Measurements from ENCODE around the gene GAK.
A peak's percentile ranks its signal among the peaks of the same experiment; 100 is the strongest.

Gene GAK

DNA sequence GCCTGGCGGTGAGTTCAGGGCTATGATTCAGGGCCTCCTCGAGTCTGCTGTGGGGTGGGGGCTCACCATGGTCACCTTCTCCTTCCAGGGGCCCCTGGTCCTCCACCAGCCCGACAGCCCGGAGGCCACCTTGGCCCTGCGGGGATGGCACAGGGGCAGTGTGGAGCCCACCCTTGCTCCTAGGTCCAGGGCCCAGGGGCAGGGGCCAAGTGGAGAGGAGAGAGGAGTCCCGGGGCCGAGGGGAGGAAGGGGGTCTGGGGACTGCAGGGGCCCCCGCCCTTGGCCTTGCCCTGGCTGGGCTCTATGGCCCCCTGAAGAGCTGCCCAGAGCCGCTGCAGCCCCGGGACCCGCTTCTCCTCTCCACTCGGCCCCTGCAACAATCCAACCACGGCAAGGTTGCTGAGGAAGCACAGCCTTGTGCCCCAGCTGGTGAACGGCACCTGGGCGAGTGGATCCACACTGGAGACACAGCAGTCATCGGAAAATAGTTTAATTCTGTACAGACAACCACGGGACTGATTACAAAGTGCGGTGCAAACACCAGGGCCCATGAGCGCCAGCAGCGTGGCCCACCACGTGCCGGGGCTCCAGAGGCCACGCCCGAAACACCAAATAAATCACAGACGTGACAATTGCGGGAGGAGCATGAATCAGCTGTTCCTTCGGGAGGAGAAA, 83.2 kb downstream of the GAK start:
- ATAC-seq (no peak), DNase-seq (no peak)
- Mint-ChIP-seq H3K27me3 (no peaks in the 10 kb centered on the region), H3K4me1 (no peaks in the 10 kb centered on the region), H3K4me3 (no peak overlapping the region), H3K9me3 (no peaks in the 10 kb centered on the region), H3K36me3 (ENCODE audit: low read depth) (peaks cover 6% of the 10 kb centered on the region), H3K27ac (no peak overlapping the region)

DNA sequence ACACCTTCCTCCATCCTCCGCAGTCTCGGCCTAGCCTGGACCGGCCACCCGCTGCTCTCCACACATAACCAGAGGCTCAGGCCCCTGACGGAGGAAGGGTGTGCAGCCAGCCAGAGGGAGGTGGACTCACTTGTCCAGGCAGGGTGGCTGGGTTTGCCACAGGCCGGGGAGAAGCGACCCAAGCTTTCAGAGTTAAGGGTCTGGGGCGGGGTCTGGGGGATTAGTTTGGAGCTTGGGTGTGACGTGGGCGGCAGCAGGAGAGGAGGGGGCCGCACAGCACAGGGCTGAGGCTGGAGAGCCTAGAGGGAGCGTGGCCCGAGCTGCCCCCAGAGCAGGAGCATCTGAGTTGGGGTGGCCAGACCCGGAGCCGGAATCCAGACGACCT, 83.8 kb downstream of the GAK start:
- Mint-ChIP-seq H3K4me3 (no peak overlapping the region), H3K36me3 (ENCODE audit: low read depth) (peaks cover 6% of the 10 kb centered on the region), H3K27me3 (no peaks in the 10 kb centered on the region), H3K4me1 (no peaks in the 10 kb centered on the region), H3K9me3 (no peaks in the 10 kb centered on the region), H3K27ac (no peak overlapping the region)
- no peak for DNase-seq
- no peak for ATAC-seq

DNA sequence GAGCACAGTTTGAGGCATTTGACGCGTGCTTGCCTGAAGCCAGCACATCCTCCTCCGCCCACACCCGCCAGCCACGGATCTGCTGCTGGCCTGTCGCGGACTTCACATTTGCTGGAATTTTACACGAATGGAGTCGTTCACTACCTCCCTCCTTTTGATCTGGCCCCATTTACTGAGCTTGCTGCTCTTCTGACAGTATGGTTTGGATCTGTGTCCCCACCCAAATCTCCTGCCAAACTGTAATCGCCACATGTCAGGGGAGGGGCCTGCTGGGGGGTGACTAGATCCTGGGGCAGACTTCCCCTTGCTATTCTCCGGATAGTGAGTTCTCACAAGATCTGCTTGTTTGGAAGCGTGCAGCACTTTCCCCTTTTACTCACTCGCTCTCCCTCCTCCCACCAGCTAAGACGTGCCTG, 86.3 kb downstream of the GAK start:
- ATAC-seq (no peak), DNase-seq (no peak)
- H3K27ac Mint-ChIP-seq: no peak overlapping the region

DNA sequence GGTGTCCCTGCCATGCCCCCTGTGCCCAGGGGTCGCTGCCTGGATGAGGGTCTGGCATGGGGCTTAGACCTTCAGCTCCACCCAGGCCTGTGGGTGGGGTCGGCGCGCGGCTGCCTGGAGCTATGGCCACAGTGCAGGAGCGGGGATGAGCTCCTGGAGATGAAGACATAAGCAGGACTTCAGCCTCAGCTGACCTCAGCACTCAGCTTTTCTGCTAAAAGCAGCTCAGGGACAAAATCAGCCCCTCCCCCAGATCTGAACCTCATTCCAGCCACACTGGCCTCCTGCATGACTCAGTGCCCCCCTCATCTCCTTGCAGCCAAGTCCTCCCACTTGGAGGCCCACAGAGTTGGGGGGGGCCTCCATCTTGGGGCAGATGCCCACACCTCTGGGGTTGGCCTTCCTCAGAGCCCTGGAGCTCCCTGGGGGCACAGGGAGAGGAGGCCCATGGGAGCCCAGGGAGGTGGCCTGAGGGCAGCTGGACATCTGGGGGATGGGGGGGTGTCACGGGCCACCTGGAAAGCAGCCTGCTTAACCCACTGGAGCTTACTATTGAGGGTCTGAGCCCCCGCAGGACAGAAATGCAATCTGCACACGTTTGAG, 86.8 kb downstream of the GAK start:
- Mint-ChIP-seq H3K27ac (no peak overlapping the region), H3K4me1 (no peaks in the 10 kb centered on the region), H3K4me3 (no peak overlapping the region), H3K9me3 (no peaks in the 10 kb centered on the region), H3K36me3 (ENCODE audit: low read depth) (peaks cover 18% of the 10 kb centered on the region), H3K27me3 (no peaks in the 10 kb centered on the region)
- no peak for DNase-seq
- no peak for ATAC-seq

More for the DNA sequence above, 86.3 kb downstream of the GAK start:
- Mint-ChIP-seq H3K4me1 (no peaks in the 10 kb centered on the region), H3K9me3 (no peaks in the 10 kb centered on the region), H3K4me3 (no peak overlapping the region), H3K36me3 (ENCODE audit: low read depth) (peaks cover 15% of the 10 kb centered on the region), H3K27me3 (no peaks in the 10 kb centered on the region)

DNA sequence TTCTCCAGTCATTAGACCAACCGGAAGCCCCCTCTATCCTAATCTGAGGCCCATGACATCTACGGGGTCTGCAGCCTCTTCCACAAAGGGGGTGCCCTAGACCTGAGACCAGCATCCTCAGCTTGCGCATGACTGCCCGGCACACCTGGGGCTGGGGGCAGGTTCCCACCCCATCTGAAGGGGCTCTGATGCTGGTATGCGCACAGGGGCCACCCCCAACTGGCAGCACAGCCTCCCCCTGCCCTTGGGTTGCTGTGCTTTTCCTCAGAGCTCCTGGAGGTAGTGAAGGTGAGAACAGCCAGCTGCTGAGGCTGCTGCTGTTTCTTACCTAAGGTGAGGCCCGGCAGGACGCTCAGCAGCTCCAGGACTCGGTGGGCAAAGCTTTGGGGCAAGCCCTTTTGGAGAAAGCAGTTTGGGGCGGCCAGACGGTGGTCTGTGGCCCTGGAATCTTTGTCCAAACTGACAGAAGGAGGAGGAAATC, 87.3 kb downstream of the GAK start:
- H3K4me3 Mint-ChIP-seq: no peak overlapping the region
- no peaks in the 10 kb centered on the region for H3K9me3 Mint-ChIP-seq
- peaks cover 18% of the 10 kb centered on the region for H3K36me3 Mint-ChIP-seq (ENCODE audit: low read depth)
- H3K4me1 Mint-ChIP-seq: peaks cover 3% of the 10 kb centered on the region
- ATAC-seq (no peak), DNase-seq (no peak)
- no peaks in the 10 kb centered on the region for H3K27me3 Mint-ChIP-seq
- no peak overlapping the region for H3K27ac Mint-ChIP-seq

DNA sequence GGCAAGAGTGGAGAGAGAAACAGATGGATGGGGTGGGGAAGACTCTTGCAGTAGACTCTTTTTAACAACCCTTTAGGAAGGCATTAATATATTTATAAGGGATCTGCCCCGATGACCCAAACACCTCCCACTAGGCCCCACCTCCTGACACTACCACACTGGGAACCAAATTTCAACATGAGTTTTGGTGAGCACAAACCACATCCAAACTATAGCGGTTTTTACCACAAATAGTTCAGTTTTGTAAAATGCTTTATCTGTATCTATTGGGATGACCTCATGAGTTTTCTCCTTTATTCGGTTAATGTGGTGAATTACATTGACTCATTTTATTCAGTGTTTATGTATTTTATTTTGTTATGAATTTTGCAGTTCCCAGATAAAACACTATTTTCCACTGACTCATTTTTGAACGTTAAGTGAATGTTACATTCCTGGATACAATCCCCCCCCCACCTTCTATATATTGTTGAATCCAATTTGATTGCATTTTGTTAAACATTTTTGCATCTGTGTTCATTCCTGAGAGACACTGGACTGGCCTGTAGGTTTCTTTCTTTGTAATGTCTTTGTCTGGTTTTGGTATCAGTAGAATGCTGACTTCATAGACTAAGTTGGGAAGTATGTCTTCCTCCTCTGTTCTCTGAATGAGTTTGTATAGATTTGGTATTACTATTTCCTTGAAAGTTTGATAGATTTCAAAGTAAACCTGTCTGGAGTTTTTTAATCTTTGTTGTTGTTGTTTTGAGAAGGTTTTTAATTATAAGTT, 92.3 kb downstream of the GAK start:
- Mint-ChIP-seq H3K27me3 (no peaks in the 10 kb centered on the region), H3K27ac (peak overlapping the region; percentile 3), H3K4me1 (peaks cover 3% of the 10 kb centered on the region), H3K9me3 (peaks cover 4% of the 10 kb centered on the region), H3K36me3 (ENCODE audit: low read depth) (peaks cover 19% of the 10 kb centered on the region), H3K4me3 (no peak overlapping the region)
- ATAC-seq: peak; percentile 54
- DNase-seq: no peak

DNA sequence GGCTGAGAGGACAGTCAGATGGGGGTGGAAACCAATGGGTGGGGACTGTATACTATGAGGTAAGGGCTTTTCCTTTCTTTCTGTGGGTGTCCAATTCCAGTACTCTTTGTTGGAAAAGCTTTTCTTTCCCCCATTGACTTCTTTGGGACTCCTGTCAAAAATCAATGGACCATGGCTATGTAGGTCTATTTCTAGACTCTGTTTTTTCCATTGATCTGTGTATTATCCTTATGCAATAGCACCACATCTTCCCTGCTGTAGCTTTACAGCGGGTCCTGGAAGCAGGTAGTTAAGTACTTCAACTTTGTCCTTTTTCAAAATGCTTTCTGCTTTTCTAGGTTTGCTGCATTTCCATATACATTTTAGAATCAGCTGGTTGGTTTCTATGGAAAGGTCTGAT, 94.3 kb downstream of the GAK start:
- H3K9me3 Mint-ChIP-seq: peaks cover 4% of the 10 kb centered on the region
- H3K36me3 Mint-ChIP-seq (ENCODE audit: low read depth): peaks cover 15% of the 10 kb centered on the region
- DNase-seq: no peak
- H3K4me3 Mint-ChIP-seq: no peak overlapping the region
- ATAC-seq: no peak
- H3K27me3 Mint-ChIP-seq: no peaks in the 10 kb centered on the region
- peaks cover 8% of the 10 kb centered on the region for H3K4me1 Mint-ChIP-seq
- no peak overlapping the region for H3K27ac Mint-ChIP-seq

DNA sequence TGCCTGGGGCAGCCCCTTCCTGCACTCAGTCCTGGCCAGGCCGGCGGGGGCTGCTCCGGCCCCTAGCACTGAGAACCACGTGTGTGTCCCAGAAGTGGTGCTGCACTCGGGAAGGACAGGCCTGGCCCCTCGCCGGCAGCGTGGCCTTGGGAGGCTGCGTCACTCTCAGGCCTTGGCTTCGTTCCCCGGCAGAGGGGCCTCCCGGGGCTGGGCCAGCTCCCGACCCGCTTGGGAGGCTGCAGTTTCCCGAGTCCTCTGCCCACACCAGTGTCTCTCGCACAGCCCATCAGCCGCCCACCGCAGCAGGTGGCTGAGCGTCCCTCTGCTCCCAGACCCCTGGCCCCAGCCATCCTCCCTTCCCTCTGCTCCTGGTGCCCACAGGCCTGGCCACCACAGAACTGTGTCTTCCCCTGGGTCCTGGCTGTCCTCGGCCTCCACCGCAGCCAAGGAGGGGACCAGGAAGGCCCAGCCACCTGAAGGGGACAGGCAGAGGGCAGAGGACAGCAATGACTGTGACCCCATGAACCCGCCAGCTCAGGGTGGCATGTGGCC, 95.3 kb downstream of the GAK start:
- H3K36me3 Mint-ChIP-seq (ENCODE audit: low read depth): peaks cover 10% of the 10 kb centered on the region
- no peak overlapping the region for H3K4me3 Mint-ChIP-seq
- no peak for DNase-seq
- peaks cover 8% of the 10 kb centered on the region for H3K4me1 Mint-ChIP-seq
- ATAC-seq: no peak
- no peak overlapping the region for H3K27ac Mint-ChIP-seq
- H3K27me3 Mint-ChIP-seq: no peaks in the 10 kb centered on the region
- peaks cover 4% of the 10 kb centered on the region for H3K9me3 Mint-ChIP-seq

DNA sequence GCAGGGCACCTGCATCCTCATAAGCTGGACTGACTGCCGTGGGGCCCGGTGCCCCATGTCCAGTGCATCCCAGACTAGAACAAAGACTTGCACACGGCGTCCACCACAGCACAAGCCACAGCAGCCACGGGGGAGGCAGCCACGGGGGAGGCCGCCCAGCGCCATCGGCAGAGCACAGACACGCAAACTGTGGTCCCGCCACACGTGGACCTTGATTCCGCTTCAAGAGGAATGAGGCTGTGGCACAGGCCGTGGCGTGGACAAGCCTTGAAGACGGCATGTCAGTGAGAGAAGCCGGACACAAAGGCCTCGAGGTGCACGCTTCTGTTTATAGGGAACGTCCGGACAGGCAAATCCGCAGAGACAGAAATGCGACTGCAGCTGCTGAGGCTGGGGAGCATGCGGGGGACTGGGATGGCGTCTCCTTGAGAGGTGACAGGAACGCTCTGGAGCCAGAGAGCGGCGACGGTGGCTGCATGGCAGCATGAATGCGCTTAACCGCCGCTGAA, 96.1 kb downstream of the GAK start:
- Mint-ChIP-seq H3K27me3 (peaks cover 2% of the 10 kb centered on the region), H3K27ac (no peak overlapping the region), H3K4me1 (peaks cover 8% of the 10 kb centered on the region), H3K9me3 (peaks cover 4% of the 10 kb centered on the region), H3K4me3 (no peak overlapping the region), H3K36me3 (ENCODE audit: low read depth) (peaks cover 10% of the 10 kb centered on the region)
- DNase-seq (no peak), ATAC-seq (no peak)

DNA sequence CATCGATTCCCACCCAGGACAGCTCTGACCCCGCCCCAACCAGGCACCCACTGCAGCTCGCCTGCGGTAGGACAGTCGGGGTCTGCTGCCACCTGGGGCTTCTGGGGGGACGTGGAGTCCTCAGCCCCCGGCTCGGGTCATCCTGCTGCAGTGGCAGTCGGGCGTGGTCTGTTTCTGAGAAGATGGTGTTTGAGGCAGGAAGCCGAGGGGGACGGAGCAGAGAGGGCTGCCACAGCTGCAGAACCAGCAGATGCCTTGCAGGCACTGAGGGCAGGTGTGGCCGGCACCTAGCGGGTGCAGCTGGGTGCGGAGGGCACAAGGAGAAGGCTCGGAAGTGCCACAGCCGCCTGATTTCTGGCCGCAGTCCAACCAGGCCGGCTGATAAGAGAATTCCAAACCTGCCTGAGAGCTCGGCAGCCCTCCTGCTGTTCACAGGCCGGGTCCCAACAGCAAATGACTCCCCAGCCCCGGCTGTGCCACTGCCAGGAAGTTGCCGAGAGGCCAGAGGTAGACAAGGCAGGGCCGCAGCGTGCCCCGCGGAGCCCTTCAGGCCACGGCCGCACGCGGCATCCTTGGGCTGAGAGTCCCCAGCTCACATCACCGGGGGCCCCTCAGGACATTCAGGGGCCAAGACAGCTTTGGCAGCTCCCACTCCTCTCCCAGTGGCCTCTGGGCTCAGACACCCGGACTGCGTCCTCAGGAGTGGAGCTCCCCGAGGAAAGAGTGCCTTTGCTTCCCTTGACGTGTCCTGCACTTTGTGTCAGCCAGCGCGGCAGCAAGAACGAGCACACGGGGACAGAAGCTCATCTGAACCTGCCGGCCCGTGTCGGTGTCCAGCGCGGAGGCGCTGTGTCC, 96.7 kb downstream of the GAK start:
- no peak overlapping the region for H3K4me3 Mint-ChIP-seq
- DNase-seq (no peak), ATAC-seq (no peak)
- no peak overlapping the region for H3K27ac Mint-ChIP-seq
- peaks cover 7% of the 10 kb centered on the region for H3K36me3 Mint-ChIP-seq (ENCODE audit: low read depth)
- H3K4me1 Mint-ChIP-seq: peaks cover 8% of the 10 kb centered on the region
- H3K9me3 Mint-ChIP-seq: peaks cover 4% of the 10 kb centered on the region
- H3K27me3 Mint-ChIP-seq: peaks cover 3% of the 10 kb centered on the region

DNA sequence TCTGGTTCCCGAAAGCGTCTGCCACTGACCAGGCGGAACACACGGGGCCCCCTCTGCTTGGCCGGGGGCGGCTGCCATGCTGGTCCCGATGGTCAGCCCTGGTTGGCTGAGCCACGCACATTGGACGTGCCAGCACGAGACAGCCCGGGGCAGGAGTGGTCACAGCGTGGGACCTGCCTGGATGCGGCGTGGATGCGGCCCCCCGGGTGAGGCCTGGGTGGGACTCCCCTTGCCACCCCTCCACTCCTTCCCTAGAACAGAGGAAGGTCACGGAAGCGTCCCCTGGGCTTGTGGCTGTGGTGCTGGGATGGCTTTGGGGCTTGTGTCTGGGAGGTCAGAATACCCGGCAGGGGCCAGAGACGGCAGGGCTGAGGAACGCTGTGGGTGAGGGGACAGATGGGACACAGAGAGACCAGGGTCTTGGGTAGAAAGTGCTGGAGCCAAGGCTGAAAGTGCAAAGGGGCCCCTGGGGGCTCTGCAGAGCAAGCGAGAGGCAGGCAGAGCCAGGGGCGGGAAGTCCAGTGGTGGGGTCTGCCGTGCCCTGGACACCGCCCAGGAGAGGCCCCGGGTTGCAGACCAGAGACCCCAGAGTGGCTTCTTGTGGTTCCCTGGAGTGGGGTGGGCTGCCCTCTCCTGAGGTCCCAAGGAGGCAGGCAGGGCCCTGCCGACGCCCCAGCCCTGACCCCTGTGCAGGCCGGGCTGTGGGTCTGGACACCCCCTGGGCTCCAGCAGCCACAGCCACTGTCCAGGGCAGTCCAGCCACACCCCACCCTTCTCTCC, 97.6 kb downstream of the GAK start:
- Mint-ChIP-seq H3K27ac (no peak overlapping the region), H3K9me3 (peaks cover 4% of the 10 kb centered on the region), H3K27me3 (peaks cover 4% of the 10 kb centered on the region), H3K4me3 (no peak overlapping the region), H3K4me1 (peaks cover 4% of the 10 kb centered on the region), H3K36me3 (ENCODE audit: low read depth) (peaks cover 7% of the 10 kb centered on the region)
- no peak for DNase-seq
- ATAC-seq: no peak

DNA sequence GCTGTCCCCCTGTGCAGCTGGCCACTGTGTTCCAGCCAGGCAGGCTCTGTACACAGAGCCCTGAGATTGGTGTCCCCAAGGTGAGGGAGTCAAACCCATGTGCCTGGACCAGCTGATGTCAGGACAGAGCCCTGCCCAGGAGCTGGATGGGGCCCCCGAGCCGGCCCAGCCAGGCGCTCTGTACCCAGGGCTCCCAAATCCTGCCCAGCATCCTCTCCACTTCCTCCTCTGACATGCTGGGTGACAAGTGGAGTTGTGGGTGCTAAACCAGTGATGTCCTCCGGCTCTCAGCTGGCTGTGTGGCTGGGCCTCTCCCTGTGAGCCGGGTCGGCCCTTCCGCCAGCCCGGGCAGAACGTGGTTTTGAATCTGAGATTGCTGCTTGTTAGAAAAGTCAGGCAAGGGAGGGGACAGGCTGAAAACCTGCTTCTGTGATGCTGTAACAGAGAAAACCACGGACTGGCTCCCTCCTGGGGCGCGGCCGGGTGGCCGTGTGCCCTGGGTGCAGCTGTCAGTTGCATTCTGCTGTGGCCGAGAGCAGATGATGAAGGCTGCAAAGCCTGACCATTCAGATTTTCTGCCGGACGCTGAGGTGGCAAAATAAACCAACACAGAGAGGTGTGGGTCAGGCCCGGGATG, 98.3 kb downstream of the GAK start:
- H3K4me3 Mint-ChIP-seq: no peak overlapping the region
- DNase-seq: no peak
- ATAC-seq: no peak
- peaks cover 7% of the 10 kb centered on the region for H3K36me3 Mint-ChIP-seq (ENCODE audit: low read depth)
- H3K27me3 Mint-ChIP-seq: peaks cover 5% of the 10 kb centered on the region
- H3K9me3 Mint-ChIP-seq: peaks cover 3% of the 10 kb centered on the region
- peaks cover 4% of the 10 kb centered on the region for H3K4me1 Mint-ChIP-seq
- no peak overlapping the region for H3K27ac Mint-ChIP-seq

DNA sequence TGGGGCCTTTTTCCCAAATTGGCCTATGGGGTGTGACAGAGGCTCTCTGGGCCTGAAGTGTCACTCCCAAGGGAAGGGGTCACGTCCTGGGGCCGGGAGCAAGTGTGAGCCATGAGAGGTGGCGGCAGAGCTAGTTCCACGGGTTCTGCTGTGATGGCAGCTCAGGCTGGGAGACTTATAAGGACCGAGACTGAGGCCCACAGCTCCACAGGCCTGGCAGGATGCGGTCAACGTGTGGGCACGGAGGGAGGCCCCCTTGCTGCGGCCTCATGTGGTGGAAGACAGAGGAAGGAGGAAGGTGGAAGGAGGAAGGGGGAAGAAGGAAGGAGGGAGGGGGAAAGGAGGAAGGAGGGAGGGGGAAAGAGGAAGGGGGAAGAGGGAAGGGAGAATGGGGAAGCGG, 99.0 kb downstream of the GAK start:
- ATAC-seq: peak; percentile 64
- peaks cover 4% of the 10 kb centered on the region for H3K4me1 Mint-ChIP-seq
- no peak overlapping the region for H3K4me3 Mint-ChIP-seq

More for the DNA sequence above, 99.0 kb downstream of the GAK start:
- H3K9me3 Mint-ChIP-seq: no peaks in the 10 kb centered on the region
- peaks cover 7% of the 10 kb centered on the region for H3K36me3 Mint-ChIP-seq (ENCODE audit: low read depth)
- peaks cover 12% of the 10 kb centered on the region for H3K27me3 Mint-ChIP-seq
- H3K27ac Mint-ChIP-seq: no peak overlapping the region
- DNase-seq: peak; percentile 51
